Measurements from ENCODE around the gene LRRC47.

The LRRC47 gene

GRCh38 chr1:3799976-3800685 lies 3.8 kb upstream of the LRRC47 start:
- H2AFZ ChIP-seq (ENCODE audit: insufficient read depth, low read length, poor library complexity), result no peak overlapping the region
- no peak overlapping the region for H2BK12ac ChIP-seq (ENCODE audit: low read length)
- H3K36me3 ChIP-seq (ENCODE audit: control insufficient read depth in 1 of 2, insufficient read depth in 2 of 2, low read length in 2 of 2), result no peaks in the 10 kb centered on the region
- no peak overlapping the region for H3K4ac ChIP-seq (ENCODE audit: low read depth, low read length)
- H3K14ac ChIP-seq (ENCODE audit: low read length), result no peak overlapping the region
- H4K8ac ChIP-seq (ENCODE audit: low read depth, low read length), result no peak overlapping the region
- H2AK5ac ChIP-seq (ENCODE audit: low read length), result no peak overlapping the region
- H3K27me3 ChIP-seq (ENCODE audit: insufficient read depth, low read length), result no peaks in the 10 kb centered on the region
- peaks cover 5% of the 10 kb centered on the region for H3K79me2 ChIP-seq (ENCODE audit: control insufficient read depth, insufficient read depth, low read length, poor library complexity)
- no peak overlapping the region for H2BK5ac ChIP-seq (ENCODE audit: low read depth, low read length, poor library complexity)
- no peak overlapping the region for H4K12ac ChIP-seq (ENCODE audit: low read depth, low read length)
- H3K4me3 ChIP-seq (ENCODE audit: low read depth, low read length), result no peak overlapping the region
- peaks cover 3% of the 10 kb centered on the region for H3K9me3 ChIP-seq (ENCODE audit: insufficient read depth, low read depth, low read length)
- no peak overlapping the region for H3K9ac ChIP-seq (ENCODE audit: low read length)
- H3K23ac ChIP-seq (ENCODE audit: low read length), result no peak overlapping the region
- H2BK120ac ChIP-seq (ENCODE audit: insufficient read depth, low read length, poor library complexity), result no peak overlapping the region
- no peak overlapping the region for H3K27ac ChIP-seq (ENCODE audit: low read depth, low read length)
- no peak overlapping the region for H4K91ac ChIP-seq (ENCODE audit: low read depth, low read length)
- H3K18ac ChIP-seq (ENCODE audit: low read length), result no peak overlapping the region
- peaks cover 5% of the 10 kb centered on the region for H3K79me1 ChIP-seq (ENCODE audit: low read length)
- H3K4me2 ChIP-seq (ENCODE audit: low read length), result no peak overlapping the region
- DNase-seq, result peak; percentile 29 to 31
- WGBS (ENCODE audit: extremely low coverage, insufficient coverage, insufficient read length), result no CpG with 5 or more reads among the region's 11 CpGs
- H3K4me1 ChIP-seq (ENCODE audit: control insufficient read depth in 1 of 2, insufficient read depth in 2 of 2, low read length in 2 of 2), result peaks cover 6 to 7% of the 10 kb centered on the region in 2 experiments

DNA sequence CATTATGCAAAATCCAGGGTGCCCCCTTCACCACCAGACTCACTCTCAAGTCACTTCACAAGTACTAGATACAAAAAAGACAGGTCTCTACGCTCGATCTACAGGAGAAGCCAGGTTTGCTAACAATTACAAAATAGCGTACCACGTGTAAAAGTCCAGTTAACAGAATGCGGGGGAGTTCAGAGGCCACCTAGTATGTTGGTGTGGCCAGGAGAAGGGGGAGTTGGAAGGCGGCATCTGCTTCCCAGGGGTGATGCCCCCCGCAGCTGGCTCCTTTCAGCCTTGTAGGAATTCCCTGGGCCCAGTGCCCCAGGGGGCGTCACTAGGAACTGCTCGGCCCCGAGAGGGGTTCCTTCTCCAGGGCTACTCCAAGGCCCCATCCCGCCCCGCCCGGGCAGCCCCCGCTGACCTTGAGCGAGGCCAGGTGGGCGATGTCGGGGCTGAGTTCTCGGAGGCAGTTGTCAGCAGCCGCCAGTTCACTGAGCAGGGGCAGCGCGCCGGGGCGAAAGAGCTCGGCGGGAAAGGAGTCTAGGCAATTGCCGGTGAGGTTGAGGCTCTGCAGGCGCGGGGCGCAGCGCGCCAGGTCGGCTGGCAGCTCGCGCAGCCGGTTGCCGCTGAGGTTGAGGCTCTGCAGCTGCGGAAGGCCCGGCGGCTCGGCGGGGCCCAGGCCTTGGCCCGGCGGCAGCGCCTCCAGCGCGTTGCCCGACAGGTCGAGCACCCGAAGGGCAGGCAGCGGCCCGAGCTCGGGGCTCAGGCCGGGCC lies 664 bp downstream of the LRRC47 start:
- no peak for DNase-seq
- Histone ChIP-seq H3K4ac (ENCODE audit: low read depth, low read length) (peak overlapping the region; percentile 84), H3K18ac (ENCODE audit: low read length) (no peak overlapping the region), H3K9me3 (ENCODE audit: insufficient read depth, low read depth, low read length) (peaks cover 3% of the 10 kb centered on the region), H3K9ac (ENCODE audit: low read length) (peak overlapping the region; percentile 94), H3K79me2 (ENCODE audit: control insufficient read depth, insufficient read depth, low read length, poor library complexity) (peaks cover 5% of the 10 kb centered on the region), H3K14ac (ENCODE audit: low read length) (peak overlapping the region; percentile 65), H2AK5ac (ENCODE audit: low read length) (peak overlapping the region; percentile 71), H3K36me3 (ENCODE audit: control insufficient read depth in 1 of 2, insufficient read depth in 2 of 2, low read length in 2 of 2) (peaks cover 0 to 2% of the 10 kb centered on the region in 2 experiments), H4K12ac (ENCODE audit: low read depth, low read length) (peak overlapping the region; percentile 76), H2BK12ac (ENCODE audit: low read length) (no peak overlapping the region), H3K27ac (ENCODE audit: low read depth, low read length) (no peak overlapping the region), H3K27me3 (ENCODE audit: insufficient read depth, low read length) (no peaks in the 10 kb centered on the region), H3K23ac (ENCODE audit: low read length) (no peak overlapping the region), H3K79me1 (ENCODE audit: low read length) (peaks cover 5% of the 10 kb centered on the region), H2BK5ac (ENCODE audit: low read depth, low read length, poor library complexity) (no peak overlapping the region), H4K8ac (ENCODE audit: low read depth, low read length) (peak overlapping the region; percentile 95), H2AFZ (ENCODE audit: insufficient read depth, low read length, poor library complexity) (peak overlapping the region; percentile 94), H3K4me3 (ENCODE audit: low read depth, low read length) (peak overlapping the region; percentile 98), H3K4me1 (ENCODE audit: control insufficient read depth in 1 of 2, insufficient read depth in 2 of 2, low read length in 2 of 2) (peaks cover 7 to 9% of the 10 kb centered on the region in 2 experiments), H3K4me2 (ENCODE audit: low read length) (peak overlapping the region; percentile 98), H4K91ac (ENCODE audit: low read depth, low read length) (peak overlapping the region; percentile 83), H2BK120ac (ENCODE audit: insufficient read depth, low read length, poor library complexity) (no peak overlapping the region)
- no CpG with 5 or more reads among the region's 53 CpGs for WGBS (ENCODE audit: extremely low coverage, insufficient coverage, insufficient read length)

GRCh38 chr1:3790952-3791351 lies 5.3 kb downstream of the LRRC47 start:
- H2BK5ac ChIP-seq (ENCODE audit: low read depth, low read length, poor library complexity), result no peak overlapping the region
- H3K79me1 ChIP-seq (ENCODE audit: low read length), result no peaks in the 10 kb centered on the region

DNA sequence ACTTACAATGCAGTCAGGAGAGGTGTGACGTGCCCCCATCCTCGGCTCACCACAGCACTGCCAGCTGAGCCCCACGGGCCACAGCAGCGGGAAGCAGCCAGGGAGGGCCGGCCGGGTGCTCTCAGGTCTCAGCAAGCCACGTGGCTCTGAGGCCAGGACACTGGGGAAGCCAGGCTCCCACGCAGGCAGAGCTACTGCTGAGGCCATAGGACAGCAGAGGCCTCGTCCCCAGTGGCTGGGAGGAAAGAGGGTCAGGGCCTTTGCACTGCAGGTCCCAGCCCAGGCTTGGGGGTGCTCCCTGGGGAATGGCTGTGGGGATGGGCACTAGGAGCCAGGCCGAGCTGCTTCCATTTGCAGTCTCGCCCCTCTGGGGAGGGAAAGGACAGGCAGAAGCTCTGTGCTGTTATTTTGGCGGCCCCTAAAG lies 5.8 kb downstream of the LRRC47 start:
- Histone ChIP-seq H3K4me3 (ENCODE audit: low read depth, low read length) (no peak overlapping the region), H3K23ac (ENCODE audit: low read length) (no peak overlapping the region), H3K36me3 (ENCODE audit: control insufficient read depth in 1 of 2, insufficient read depth in 2 of 2, low read length in 2 of 2) (peaks cover 22 to 39% of the 10 kb centered on the region in 2 experiments), H3K14ac (ENCODE audit: low read length) (no peak overlapping the region), H3K9me3 (ENCODE audit: insufficient read depth, low read depth, low read length) (no peaks in the 10 kb centered on the region), H4K91ac (ENCODE audit: low read depth, low read length) (no peak overlapping the region), H3K27ac (ENCODE audit: low read depth, low read length) (no peak overlapping the region), H3K18ac (ENCODE audit: low read length) (no peak overlapping the region), H2BK120ac (ENCODE audit: insufficient read depth, low read length, poor library complexity) (no peak overlapping the region), H2AK5ac (ENCODE audit: low read length) (no peak overlapping the region), H2BK5ac (ENCODE audit: low read depth, low read length, poor library complexity) (no peak overlapping the region), H2BK12ac (ENCODE audit: low read length) (no peak overlapping the region), H3K27me3 (ENCODE audit: insufficient read depth, low read length) (no peaks in the 10 kb centered on the region), H4K8ac (ENCODE audit: low read depth, low read length) (no peak overlapping the region), H4K12ac (ENCODE audit: low read depth, low read length) (no peak overlapping the region), H3K4me1 (ENCODE audit: control insufficient read depth in 1 of 2, insufficient read depth in 2 of 2, low read length in 2 of 2) (peaks cover 6% of the 10 kb centered on the region in 2 experiments), H3K79me1 (ENCODE audit: low read length) (no peaks in the 10 kb centered on the region), H3K9ac (ENCODE audit: low read length) (no peak overlapping the region), H3K4ac (ENCODE audit: low read depth, low read length) (no peak overlapping the region), H3K4me2 (ENCODE audit: low read length) (no peak overlapping the region), H2AFZ (ENCODE audit: insufficient read depth, low read length, poor library complexity) (no peak overlapping the region), H3K79me2 (ENCODE audit: control insufficient read depth, insufficient read depth, low read length, poor library complexity) (no peaks in the 10 kb centered on the region)
- no CpG with 5 or more reads among the region's 12 CpGs for WGBS (ENCODE audit: extremely low coverage, insufficient coverage, insufficient read length)
- DNase-seq, result no peak

More at GRCh38 chr1:3790952-3791351, 5.3 kb downstream of the LRRC47 start:
- no peaks in the 10 kb centered on the region for H3K27me3 ChIP-seq (ENCODE audit: insufficient read depth, low read length)
- no peak overlapping the region for H2AFZ ChIP-seq (ENCODE audit: insufficient read depth, low read length, poor library complexity)
- no peak overlapping the region for H3K4me3 ChIP-seq (ENCODE audit: low read depth, low read length)
- no peak overlapping the region for H3K27ac ChIP-seq (ENCODE audit: low read depth, low read length)
- no peaks in the 10 kb centered on the region for H3K9me3 ChIP-seq (ENCODE audit: insufficient read depth, low read depth, low read length)
- no peak overlapping the region for H3K4me2 ChIP-seq (ENCODE audit: low read length)
- peaks cover 22 to 37% of the 10 kb centered on the region in 2 experiments for H3K36me3 ChIP-seq (ENCODE audit: control insufficient read depth in 1 of 2, insufficient read depth in 2 of 2, low read length in 2 of 2)
- no peak overlapping the region for H4K91ac ChIP-seq (ENCODE audit: low read depth, low read length)
- no peak overlapping the region for H3K9ac ChIP-seq (ENCODE audit: low read length)
- no peak overlapping the region for H4K12ac ChIP-seq (ENCODE audit: low read depth, low read length)
- no peak overlapping the region for H4K8ac ChIP-seq (ENCODE audit: low read depth, low read length)
- H3K4me1 ChIP-seq (ENCODE audit: control insufficient read depth in 1 of 2, insufficient read depth in 2 of 2, low read length in 2 of 2), result peaks cover 7 to 8% of the 10 kb centered on the region in 2 experiments
- no peak overlapping the region for H3K23ac ChIP-seq (ENCODE audit: low read length)
- H3K4ac ChIP-seq (ENCODE audit: low read depth, low read length), result no peak overlapping the region
- no peak overlapping the region for H3K14ac ChIP-seq (ENCODE audit: low read length)
- no CpG with 5 or more reads among the region's 18 CpGs for WGBS (ENCODE audit: extremely low coverage, insufficient coverage, insufficient read length)
- no peak overlapping the region for H2BK12ac ChIP-seq (ENCODE audit: low read length)
- no peak overlapping the region for H3K18ac ChIP-seq (ENCODE audit: low read length)
- DNase-seq, result no peak
- peaks cover 3% of the 10 kb centered on the region for H3K79me2 ChIP-seq (ENCODE audit: control insufficient read depth, insufficient read depth, low read length, poor library complexity)
- H2BK120ac ChIP-seq (ENCODE audit: insufficient read depth, low read length, poor library complexity), result no peak overlapping the region
- no peak overlapping the region for H2AK5ac ChIP-seq (ENCODE audit: low read length)

Measured in trophoblast cell (in vitro differentiated cells and primary cell).